ENCODE results near the gene TRIL.

TRIL gene

DNA sequence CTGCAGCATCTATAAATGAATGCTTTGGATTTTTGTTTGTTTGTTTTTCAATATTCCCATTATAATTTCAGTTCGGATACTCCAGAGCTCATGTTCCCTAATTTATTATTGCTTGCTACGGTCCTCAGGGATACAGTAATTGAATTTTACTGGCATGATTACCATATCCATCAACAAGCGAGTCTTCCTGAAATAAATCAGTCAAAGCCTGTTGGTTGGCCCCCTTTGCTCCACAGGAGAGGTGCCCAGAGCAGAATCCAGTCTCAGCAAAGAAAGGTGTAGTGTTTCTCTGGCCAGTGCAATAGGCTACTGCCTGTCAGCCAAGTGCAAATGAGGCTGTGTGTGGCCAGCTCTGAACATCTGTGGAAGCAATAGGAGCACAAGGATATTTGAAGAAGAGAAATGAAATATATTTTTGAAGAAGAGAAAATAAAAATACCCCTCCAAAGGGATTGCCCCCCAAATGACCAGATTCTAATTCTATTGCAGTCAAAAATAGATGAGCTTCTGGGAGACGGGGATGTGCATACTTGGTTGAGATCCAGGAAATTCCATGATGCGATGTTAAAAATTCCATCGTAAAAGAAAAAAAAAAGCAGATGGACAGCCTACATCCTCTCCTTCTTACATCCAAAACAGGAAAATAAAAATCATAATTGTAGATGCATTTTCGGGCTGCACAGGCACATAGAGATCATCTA is 18.1 kb downstream of the TRIL start (continued):
- no peak for TF ChIP-seq ZNF404 (tag by site-specific recombination; IDR thresholded peaks at IDR 0.05)
- TF ChIP-seq, protein P1, sequence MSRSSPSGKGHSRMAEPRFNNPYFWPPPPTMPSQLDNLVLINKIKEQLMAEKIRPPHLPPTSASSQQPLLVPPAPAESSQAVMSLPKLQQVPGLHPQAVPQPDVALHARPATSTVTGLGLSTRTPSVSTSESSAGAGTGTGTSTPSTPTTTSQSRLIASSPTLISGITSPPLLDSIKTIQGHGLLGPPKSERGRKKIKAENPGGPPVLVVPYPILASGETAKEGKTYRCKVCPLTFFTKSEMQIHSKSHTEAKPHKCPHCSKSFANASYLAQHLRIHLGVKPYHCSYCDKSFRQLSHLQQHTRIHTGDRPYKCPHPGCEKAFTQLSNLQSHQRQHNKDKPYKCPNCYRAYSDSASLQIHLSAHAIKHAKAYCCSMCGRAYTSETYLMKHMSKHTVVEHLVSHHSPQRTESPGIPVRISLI (tag by site-specific recombination; IDR thresholded peaks at IDR 0.05) = no peak
- TF ChIP-seq, protein P2, sequence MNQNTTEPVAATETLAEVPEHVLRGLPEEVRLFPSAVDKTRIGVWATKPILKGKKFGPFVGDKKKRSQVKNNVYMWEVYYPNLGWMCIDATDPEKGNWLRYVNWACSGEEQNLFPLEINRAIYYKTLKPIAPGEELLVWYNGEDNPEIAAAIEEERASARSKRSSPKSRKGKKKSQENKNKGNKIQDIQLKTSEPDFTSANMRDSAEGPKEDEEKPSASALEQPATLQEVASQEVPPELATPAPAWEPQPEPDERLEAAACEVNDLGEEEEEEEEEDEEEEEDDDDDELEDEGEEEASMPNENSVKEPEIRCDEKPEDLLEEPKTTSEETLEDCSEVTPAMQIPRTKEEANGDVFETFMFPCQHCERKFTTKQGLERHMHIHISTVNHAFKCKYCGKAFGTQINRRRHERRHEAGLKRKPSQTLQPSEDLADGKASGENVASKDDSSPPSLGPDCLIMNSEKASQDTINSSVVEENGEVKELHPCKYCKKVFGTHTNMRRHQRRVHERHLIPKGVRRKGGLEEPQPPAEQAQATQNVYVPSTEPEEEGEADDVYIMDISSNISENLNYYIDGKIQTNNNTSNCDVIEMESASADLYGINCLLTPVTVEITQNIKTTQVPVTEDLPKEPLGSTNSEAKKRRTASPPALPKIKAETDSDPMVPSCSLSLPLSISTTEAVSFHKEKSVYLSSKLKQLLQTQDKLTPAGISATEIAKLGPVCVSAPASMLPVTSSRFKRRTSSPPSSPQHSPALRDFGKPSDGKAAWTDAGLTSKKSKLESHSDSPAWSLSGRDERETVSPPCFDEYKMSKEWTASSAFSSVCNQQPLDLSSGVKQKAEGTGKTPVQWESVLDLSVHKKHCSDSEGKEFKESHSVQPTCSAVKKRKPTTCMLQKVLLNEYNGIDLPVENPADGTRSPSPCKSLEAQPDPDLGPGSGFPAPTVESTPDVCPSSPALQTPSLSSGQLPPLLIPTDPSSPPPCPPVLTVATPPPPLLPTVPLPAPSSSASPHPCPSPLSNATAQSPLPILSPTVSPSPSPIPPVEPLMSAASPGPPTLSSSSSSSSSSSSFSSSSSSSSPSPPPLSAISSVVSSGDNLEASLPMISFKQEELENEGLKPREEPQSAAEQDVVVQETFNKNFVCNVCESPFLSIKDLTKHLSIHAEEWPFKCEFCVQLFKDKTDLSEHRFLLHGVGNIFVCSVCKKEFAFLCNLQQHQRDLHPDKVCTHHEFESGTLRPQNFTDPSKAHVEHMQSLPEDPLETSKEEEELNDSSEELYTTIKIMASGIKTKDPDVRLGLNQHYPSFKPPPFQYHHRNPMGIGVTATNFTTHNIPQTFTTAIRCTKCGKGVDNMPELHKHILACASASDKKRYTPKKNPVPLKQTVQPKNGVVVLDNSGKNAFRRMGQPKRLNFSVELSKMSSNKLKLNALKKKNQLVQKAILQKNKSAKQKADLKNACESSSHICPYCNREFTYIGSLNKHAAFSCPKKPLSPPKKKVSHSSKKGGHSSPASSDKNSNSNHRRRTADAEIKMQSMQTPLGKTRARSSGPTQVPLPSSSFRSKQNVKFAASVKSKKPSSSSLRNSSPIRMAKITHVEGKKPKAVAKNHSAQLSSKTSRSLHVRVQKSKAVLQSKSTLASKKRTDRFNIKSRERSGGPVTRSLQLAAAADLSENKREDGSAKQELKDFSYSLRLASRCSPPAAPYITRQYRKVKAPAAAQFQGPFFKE (tag by site-specific recombination; IDR thresholded peaks at IDR 0.05; ENCODE audit: borderline replicate concordance) = no peak
- no peak for TF ChIP-seq ZFHX2 (tag by site-specific recombination; conservative IDR thresholded peaks at IDR 0.05)
- TF ChIP-seq SCRT2 (tag by site-specific recombination; IDR thresholded peaks at IDR 0.05) = 0 out of 2 replicates have a peak, but pooled peaks have one; percentile 19
- no peak for TF ChIP-seq ZNF548 (tag by site-specific recombination; IDR thresholded peaks at IDR 0.05)
- no peak for TF ChIP-seq HOXA7 (CRISPR knock-in tag; IDR thresholded peaks at IDR 0.05; ENCODE audit: borderline replicate concordance)
- TF ChIP-seq ZNF302 (tag by site-specific recombination; IDR thresholded peaks at IDR 0.05; ENCODE audit: low read depth) = no peak
- TF ChIP-seq ZNF335 (tag by site-specific recombination; conservative IDR thresholded peaks at IDR 0.05) = peak; percentile 74
- peak; percentile 66 for TF ChIP-seq WT1 (tag by site-specific recombination; IDR thresholded peaks at IDR 0.05)
- no peak for TF ChIP-seq ZXDB (tag by site-specific recombination; IDR thresholded peaks at IDR 0.05)
- TF ChIP-seq ZNF112 (tag by site-specific recombination; IDR thresholded peaks at IDR 0.05) = no peak
- TF ChIP-seq BCL11A (tag by site-specific recombination; IDR thresholded peaks at IDR 0.05; ENCODE audit: low read depth) = no peak
- no peak for TF ChIP-seq IKZF3 (tag by site-specific recombination; IDR thresholded peaks at IDR 0.05)
- TF ChIP-seq, protein P3, sequence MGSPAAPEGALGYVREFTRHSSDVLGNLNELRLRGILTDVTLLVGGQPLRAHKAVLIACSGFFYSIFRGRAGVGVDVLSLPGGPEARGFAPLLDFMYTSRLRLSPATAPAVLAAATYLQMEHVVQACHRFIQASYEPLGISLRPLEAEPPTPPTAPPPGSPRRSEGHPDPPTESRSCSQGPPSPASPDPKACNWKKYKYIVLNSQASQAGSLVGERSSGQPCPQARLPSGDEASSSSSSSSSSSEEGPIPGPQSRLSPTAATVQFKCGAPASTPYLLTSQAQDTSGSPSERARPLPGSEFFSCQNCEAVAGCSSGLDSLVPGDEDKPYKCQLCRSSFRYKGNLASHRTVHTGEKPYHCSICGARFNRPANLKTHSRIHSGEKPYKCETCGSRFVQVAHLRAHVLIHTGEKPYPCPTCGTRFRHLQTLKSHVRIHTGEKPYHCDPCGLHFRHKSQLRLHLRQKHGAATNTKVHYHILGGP (tag by site-specific recombination; IDR thresholded peaks at IDR 0.05) = no peak
- no peak for TF ChIP-seq ZNF211 (tag by site-specific recombination; IDR thresholded peaks at IDR 0.05; ENCODE audit: low read depth)
- no peak for TF ChIP-seq ZNF654 (tag by site-specific recombination; IDR thresholded peaks at IDR 0.05; ENCODE audit: low read depth)
- TF ChIP-seq ZNF132 (tag by site-specific recombination; IDR thresholded peaks at IDR 0.05; ENCODE audit: borderline replicate concordance) = no peak
- TF ChIP-seq, protein P4, sequence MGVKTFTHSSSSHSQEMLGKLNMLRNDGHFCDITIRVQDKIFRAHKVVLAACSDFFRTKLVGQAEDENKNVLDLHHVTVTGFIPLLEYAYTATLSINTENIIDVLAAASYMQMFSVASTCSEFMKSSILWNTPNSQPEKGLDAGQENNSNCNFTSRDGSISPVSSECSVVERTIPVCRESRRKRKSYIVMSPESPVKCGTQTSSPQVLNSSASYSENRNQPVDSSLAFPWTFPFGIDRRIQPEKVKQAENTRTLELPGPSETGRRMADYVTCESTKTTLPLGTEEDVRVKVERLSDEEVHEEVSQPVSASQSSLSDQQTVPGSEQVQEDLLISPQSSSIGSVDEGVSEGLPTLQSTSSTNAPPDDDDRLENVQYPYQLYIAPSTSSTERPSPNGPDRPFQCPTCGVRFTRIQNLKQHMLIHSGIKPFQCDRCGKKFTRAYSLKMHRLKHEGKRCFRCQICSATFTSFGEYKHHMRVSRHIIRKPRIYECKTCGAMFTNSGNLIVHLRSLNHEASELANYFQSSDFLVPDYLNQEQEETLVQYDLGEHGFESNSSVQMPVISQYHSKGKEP (tag by site-specific recombination; IDR thresholded peaks at IDR 0.05) = peak; percentile 56; the same call in 1 of the 2 replicates
- no peak for TF ChIP-seq ZNF214 (tag by site-specific recombination; IDR thresholded peaks at IDR 0.05; ENCODE audit: borderline replicate concordance)
- TF ChIP-seq ZNF521 (tag by site-specific recombination; IDR thresholded peaks at IDR 0.05) = no peak
- TF ChIP-seq ZNF76 (tag by site-specific recombination; IDR thresholded peaks at IDR 0.05; ENCODE audit: borderline replicate concordance, low read depth) = no peak; the same call in 1 of the 2 replicates
- TF ChIP-seq, protein P5, sequence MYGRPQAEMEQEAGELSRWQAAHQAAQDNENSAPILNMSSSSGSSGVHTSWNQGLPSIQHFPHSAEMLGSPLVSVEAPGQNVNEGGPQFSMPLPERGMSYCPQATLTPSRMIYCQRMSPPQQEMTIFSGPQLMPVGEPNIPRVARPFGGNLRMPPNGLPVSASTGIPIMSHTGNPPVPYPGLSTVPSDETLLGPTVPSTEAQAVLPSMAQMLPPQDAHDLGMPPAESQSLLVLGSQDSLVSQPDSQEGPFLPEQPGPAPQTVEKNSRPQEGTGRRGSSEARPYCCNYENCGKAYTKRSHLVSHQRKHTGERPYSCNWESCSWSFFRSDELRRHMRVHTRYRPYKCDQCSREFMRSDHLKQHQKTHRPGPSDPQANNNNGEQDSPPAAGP (tag by site-specific recombination; IDR thresholded peaks at IDR 0.05) = no peak
- TF ChIP-seq, protein P6, sequence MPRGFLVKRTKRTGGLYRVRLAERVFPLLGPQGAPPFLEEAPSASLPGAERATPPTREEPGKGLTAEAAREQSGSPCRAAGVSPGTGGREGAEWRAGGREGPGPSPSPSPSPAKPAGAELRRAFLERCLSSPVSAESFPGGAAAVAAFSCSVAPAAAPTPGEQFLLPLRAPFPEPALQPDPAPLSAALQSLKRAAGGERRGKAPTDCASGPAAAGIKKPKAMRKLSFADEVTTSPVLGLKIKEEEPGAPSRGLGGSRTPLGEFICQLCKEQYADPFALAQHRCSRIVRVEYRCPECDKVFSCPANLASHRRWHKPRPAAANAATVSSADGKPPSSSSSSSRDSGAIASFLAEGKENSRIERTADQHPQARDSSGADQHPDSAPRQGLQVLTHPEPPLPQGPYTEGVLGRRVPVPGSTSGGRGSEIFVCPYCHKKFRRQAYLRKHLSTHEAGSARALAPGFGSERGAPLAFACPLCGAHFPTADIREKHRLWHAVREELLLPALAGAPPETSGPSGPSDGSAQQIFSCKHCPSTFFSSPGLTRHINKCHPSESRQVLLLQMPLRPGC (tag by site-specific recombination; IDR thresholded peaks at IDR 0.05) = 0 out of 2 replicates have a peak, but pooled peaks have one; percentile 32
- TF ChIP-seq SCRT1 (tag by site-specific recombination; IDR thresholded peaks at IDR 0.05; ENCODE audit: borderline replicate concordance) = peak; percentile 75; the same call in 1 of the 2 replicates
- no peak for TF ChIP-seq ZNF785 (tag by site-specific recombination; IDR thresholded peaks at IDR 0.05)
- TF ChIP-seq GFI1B (tag by site-specific recombination; IDR thresholded peaks at IDR 0.05) = no peak

Measured in HEK293 (cell line).